Measurements from ENCODE around the gene VSTM4.

Gene VSTM4

DNA sequence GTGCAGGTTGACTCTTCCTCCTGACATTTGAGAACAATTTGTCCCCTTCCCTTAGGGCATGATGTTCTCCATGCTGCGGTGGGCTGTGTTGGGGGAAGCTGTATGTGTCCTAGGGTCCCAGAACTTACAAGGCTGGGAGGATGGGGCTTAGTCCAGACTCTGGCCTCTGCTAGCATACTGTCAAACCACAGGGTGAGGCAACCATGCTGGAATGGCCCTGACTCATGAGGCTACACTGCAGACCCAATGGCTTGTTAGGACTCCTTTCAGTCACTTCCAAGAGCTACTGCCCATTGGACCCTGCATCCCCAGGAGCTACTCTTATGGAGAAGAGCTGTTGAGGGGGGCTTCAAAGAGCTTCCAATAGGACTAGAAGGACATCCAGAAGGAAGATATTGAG, 38.6 kb upstream of the VSTM4 start:
- Histone ChIP-seq H3K27me3 (ENCODE audit: control insufficient read depth, insufficient read depth, low read length) (no peaks in the 10 kb centered on the region), H3K9ac (ENCODE audit: low read length) (no peak overlapping the region), H3K4me1 (ENCODE audit: control insufficient read depth, insufficient read depth, low read length) (no peaks in the 10 kb centered on the region), H3K4me3 (ENCODE audit: low read length) (no peak overlapping the region), H3K27ac (ENCODE audit: low read depth, low read length) (no peak overlapping the region), H3K36me3 (ENCODE audit: control insufficient read depth, insufficient read depth, low read length) (no peaks in the 10 kb centered on the region)

DNA sequence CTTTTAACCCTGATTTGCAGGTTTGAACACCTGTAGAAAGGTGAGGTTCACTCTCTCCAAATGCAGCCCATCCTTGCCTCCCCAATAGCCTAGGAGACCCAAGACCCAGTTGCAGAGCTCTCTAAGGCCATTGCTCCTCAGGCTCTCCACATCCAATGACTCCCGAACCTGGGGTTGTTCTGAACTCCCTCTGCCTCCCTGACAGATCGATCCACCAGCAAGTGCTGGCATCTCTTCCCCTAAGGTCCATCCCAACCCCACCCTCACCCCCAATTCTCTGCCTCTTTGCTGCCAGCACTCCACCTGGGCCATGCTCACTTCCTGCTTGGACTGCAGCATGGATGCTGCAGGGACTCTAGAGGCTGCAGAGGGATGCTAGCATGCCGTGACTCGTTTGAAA, 37.8 kb upstream of the VSTM4 start:
- Histone ChIP-seq H3K36me3 (ENCODE audit: control insufficient read depth, insufficient read depth, low read length) (no peaks in the 10 kb centered on the region), H3K9ac (ENCODE audit: low read length) (no peak overlapping the region), H3K27me3 (ENCODE audit: control insufficient read depth, insufficient read depth, low read length) (no peaks in the 10 kb centered on the region), H3K4me3 (ENCODE audit: low read length) (no peak overlapping the region), H3K4me1 (ENCODE audit: control insufficient read depth, insufficient read depth, low read length) (no peaks in the 10 kb centered on the region), H3K27ac (ENCODE audit: low read depth, low read length) (no peak overlapping the region)

DNA sequence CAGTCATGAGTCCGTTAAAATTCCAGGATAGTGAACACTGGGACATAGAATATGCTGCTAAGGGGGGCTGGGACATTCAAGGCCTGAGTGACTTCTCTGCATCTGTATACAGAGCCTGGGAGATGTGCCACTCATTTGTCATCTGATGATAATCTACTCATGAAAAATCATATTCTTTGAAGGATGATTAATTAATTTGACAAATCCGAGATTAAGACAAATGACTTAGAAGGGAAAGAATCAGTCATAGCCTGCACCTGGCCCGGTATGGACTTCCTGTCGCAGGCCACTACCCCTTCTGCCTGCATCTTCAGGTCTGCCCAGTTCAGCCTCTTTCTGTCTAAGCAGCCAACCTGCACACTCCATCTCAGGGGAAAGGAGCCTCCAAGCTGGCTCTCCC, 37.3 kb upstream of the VSTM4 start:
- no peaks in the 10 kb centered on the region for H3K36me3 ChIP-seq (ENCODE audit: control insufficient read depth, insufficient read depth, low read length)
- H3K9ac ChIP-seq (ENCODE audit: low read length), result no peak overlapping the region
- H3K27ac ChIP-seq (ENCODE audit: low read depth, low read length), result no peak overlapping the region
- no peak overlapping the region for H3K4me3 ChIP-seq (ENCODE audit: low read length)
- H3K27me3 ChIP-seq (ENCODE audit: control insufficient read depth, insufficient read depth, low read length), result no peaks in the 10 kb centered on the region
- H3K4me1 ChIP-seq (ENCODE audit: control insufficient read depth, insufficient read depth, low read length), result no peaks in the 10 kb centered on the region

DNA sequence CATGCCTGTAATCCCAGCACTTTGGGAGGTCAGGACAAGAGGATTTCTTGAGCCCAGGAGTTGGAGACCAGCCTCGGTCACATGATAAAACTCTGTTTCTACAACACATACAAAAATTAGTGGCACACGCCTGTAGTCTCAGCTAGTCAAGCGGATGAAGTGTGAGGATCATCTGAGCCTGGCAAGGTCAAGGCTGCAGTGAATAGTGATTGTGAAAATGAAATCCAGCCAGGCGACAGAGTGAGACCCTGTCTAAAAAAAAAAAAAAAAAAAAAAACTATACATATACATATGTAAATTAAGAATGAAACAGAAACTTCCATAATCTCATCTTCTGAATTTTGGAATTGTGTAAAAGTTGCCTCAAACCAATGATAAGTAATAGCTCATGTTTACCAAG, 36.7 kb upstream of the VSTM4 start:
- H3K36me3 ChIP-seq (ENCODE audit: control insufficient read depth, insufficient read depth, low read length), result no peaks in the 10 kb centered on the region
- no peak overlapping the region for H3K9ac ChIP-seq (ENCODE audit: low read length)
- H3K4me3 ChIP-seq (ENCODE audit: low read length), result no peak overlapping the region
- no peaks in the 10 kb centered on the region for H3K27me3 ChIP-seq (ENCODE audit: control insufficient read depth, insufficient read depth, low read length)
- H3K27ac ChIP-seq (ENCODE audit: low read depth, low read length), result no peak overlapping the region
- no peaks in the 10 kb centered on the region for H3K4me1 ChIP-seq (ENCODE audit: control insufficient read depth, insufficient read depth, low read length)

DNA sequence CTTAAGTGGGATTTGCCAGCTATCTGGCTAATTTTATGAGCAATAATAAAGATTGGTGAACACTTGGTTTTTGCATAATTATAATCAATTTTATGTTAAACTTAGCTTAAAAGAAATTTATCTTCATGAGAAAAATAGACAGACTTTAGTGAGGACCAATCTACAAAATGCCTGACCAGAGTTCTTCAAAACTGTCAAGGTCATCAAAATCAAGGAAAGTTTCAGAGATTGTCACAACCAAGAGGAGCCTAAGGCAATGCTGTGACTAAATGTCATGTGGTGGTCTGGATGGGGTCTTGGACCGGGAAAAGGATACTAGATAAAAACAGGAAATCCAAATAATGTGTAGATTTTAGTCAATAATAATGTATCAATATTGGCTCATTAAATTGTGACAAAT, 36.2 kb upstream of the VSTM4 start:
- H3K27ac ChIP-seq (ENCODE audit: low read depth, low read length), result no peak overlapping the region
- no peaks in the 10 kb centered on the region for H3K36me3 ChIP-seq (ENCODE audit: control insufficient read depth, insufficient read depth, low read length)
- H3K4me3 ChIP-seq (ENCODE audit: low read length), result no peak overlapping the region
- H3K9ac ChIP-seq (ENCODE audit: low read length), result no peak overlapping the region
- no peaks in the 10 kb centered on the region for H3K4me1 ChIP-seq (ENCODE audit: control insufficient read depth, insufficient read depth, low read length)
- H3K27me3 ChIP-seq (ENCODE audit: control insufficient read depth, insufficient read depth, low read length), result no peaks in the 10 kb centered on the region

DNA sequence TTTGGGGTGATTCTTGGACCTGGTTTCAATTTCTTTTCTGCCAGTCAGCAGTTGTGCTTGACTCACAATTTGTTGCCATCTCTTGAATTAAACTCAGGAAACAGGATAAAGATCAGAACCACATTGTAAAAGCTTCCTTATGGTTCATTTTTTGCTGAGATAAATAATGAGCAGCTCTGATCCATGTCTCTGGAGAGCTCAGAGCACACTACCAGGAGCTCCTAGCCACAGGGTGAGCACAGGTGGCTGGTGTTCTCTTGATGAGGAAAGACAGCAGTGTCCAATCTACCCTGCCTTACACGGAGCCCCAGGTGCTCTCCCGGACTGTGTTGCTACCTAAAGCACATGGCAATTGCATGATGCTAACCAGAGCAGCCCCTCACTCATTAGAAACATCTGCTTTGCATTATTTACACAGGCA, 35.7 kb upstream of the VSTM4 start:
- no peak overlapping the region for H3K9ac ChIP-seq (ENCODE audit: low read length)
- no peaks in the 10 kb centered on the region for H3K36me3 ChIP-seq (ENCODE audit: control insufficient read depth, insufficient read depth, low read length)
- no peaks in the 10 kb centered on the region for H3K27me3 ChIP-seq (ENCODE audit: control insufficient read depth, insufficient read depth, low read length)
- H3K4me1 ChIP-seq (ENCODE audit: control insufficient read depth, insufficient read depth, low read length), result no peaks in the 10 kb centered on the region
- no peak overlapping the region for H3K27ac ChIP-seq (ENCODE audit: low read depth, low read length)
- H3K4me3 ChIP-seq (ENCODE audit: low read length), result no peak overlapping the region

DNA sequence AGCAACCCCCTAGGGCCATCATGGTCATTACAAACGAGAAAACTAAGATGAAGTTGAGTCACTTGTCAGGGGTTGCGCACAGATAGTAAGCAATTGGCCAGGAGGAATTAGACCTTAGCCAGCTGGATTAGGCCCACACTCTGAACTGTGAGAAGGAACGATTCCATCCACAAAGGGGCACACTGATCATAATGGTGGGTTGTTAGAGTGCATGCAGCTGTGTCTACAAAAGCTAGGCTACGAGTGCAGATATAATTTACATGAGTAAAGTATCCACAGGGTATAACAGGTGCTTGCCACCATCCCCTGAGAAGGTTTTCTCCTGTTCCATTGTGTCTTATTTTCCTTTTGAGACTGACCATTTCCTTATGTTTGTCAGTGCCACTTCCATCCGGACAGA, 35.1 kb upstream of the VSTM4 start:
- no peak overlapping the region for H3K4me3 ChIP-seq (ENCODE audit: low read length)
- no peaks in the 10 kb centered on the region for H3K27me3 ChIP-seq (ENCODE audit: control insufficient read depth, insufficient read depth, low read length)
- H3K27ac ChIP-seq (ENCODE audit: low read depth, low read length), result no peak overlapping the region
- H3K4me1 ChIP-seq (ENCODE audit: control insufficient read depth, insufficient read depth, low read length), result no peaks in the 10 kb centered on the region
- no peak overlapping the region for H3K9ac ChIP-seq (ENCODE audit: low read length)
- H3K36me3 ChIP-seq (ENCODE audit: control insufficient read depth, insufficient read depth, low read length), result no peaks in the 10 kb centered on the region

DNA sequence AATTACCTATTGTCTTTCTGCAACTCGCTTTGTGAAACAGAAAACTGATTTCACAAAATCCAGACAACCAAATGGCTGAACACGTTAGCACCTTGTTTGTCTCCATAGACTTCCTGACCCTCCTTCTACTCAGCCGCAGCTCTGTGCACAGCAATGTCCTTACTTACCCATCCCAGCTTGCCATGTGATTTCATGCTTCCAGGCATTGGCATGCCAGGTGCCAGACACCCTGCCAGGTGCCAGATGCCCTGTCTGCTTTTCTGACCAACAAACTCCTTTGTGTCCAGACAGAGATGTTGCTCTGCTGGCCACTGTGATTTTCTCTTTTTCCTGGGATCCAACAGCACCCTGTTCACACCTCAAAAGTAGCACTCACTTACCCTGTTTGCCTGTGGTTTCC, 34.6 kb upstream of the VSTM4 start:
- Histone ChIP-seq H3K9ac (ENCODE audit: low read length) (no peak overlapping the region), H3K27me3 (ENCODE audit: control insufficient read depth, insufficient read depth, low read length) (no peaks in the 10 kb centered on the region), H3K36me3 (ENCODE audit: control insufficient read depth, insufficient read depth, low read length) (no peaks in the 10 kb centered on the region), H3K27ac (ENCODE audit: low read depth, low read length) (no peak overlapping the region), H3K4me3 (ENCODE audit: low read length) (no peak overlapping the region), H3K4me1 (ENCODE audit: control insufficient read depth, insufficient read depth, low read length) (no peaks in the 10 kb centered on the region)

DNA sequence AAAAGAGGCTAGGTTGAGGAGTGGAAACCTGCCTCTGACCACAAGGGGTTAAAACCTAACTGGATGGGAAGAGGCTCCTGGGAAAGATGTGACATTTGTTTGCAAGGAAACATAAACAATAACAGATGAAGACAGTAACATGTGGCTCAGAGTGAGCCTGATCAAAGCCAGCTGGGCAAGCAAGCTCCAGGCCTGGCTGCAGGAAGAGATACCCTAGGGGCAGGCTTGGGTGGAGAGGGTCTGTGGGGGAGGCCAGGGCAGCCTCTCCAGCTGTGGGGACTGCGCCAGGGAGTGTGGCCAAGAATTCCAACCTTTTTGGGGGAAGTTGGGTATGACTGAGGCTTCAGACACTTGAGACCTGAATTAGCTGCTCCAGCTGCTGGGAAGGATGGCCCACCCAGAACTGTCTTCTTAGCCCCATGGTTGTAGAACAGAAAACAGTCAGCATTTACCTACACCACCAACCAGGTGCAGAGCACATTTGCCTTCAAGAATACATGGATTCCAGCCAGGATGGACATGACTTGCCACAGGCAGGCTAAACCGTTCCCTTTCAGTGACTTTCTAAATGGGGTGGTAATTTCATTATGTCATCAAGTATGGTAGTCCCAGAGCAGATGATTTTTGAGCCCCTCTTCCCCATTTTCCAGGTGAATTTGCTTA, 28.9 kb upstream of the VSTM4 start:
- Histone ChIP-seq H3K27me3 (ENCODE audit: control insufficient read depth, insufficient read depth, low read length) (no peaks in the 10 kb centered on the region), H3K27ac (ENCODE audit: low read depth, low read length) (no peak overlapping the region), H3K36me3 (ENCODE audit: control insufficient read depth, insufficient read depth, low read length) (no peaks in the 10 kb centered on the region), H3K4me3 (ENCODE audit: low read length) (no peak overlapping the region), H3K4me1 (ENCODE audit: control insufficient read depth, insufficient read depth, low read length) (no peaks in the 10 kb centered on the region), H3K9ac (ENCODE audit: low read length) (no peak overlapping the region)

DNA sequence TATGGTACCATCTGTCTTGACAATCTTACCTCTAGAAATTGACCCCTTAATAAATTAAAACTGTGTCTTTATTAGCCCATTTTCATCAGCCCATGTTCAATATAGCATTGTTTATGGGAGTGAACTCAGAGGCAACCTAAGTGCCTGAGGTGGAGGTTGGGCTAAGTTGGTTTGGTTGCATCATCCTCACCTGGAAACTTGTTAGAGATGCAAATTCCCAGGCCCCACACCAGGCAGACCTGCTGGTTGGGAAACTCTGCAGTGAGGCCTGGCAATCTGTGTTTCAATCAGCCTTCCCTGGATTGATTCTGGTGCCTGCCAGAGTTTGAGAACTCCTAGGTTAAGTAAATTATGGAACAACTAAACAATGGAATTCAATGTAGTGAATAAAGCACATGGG, 27.9 kb upstream of the VSTM4 start:
- no peak overlapping the region for H3K4me3 ChIP-seq (ENCODE audit: low read length)
- H3K9ac ChIP-seq (ENCODE audit: low read length), result no peak overlapping the region
- no peaks in the 10 kb centered on the region for H3K27me3 ChIP-seq (ENCODE audit: control insufficient read depth, insufficient read depth, low read length)
- H3K27ac ChIP-seq (ENCODE audit: low read depth, low read length), result no peak overlapping the region
- no peaks in the 10 kb centered on the region for H3K36me3 ChIP-seq (ENCODE audit: control insufficient read depth, insufficient read depth, low read length)
- no peaks in the 10 kb centered on the region for H3K4me1 ChIP-seq (ENCODE audit: control insufficient read depth, insufficient read depth, low read length)

DNA sequence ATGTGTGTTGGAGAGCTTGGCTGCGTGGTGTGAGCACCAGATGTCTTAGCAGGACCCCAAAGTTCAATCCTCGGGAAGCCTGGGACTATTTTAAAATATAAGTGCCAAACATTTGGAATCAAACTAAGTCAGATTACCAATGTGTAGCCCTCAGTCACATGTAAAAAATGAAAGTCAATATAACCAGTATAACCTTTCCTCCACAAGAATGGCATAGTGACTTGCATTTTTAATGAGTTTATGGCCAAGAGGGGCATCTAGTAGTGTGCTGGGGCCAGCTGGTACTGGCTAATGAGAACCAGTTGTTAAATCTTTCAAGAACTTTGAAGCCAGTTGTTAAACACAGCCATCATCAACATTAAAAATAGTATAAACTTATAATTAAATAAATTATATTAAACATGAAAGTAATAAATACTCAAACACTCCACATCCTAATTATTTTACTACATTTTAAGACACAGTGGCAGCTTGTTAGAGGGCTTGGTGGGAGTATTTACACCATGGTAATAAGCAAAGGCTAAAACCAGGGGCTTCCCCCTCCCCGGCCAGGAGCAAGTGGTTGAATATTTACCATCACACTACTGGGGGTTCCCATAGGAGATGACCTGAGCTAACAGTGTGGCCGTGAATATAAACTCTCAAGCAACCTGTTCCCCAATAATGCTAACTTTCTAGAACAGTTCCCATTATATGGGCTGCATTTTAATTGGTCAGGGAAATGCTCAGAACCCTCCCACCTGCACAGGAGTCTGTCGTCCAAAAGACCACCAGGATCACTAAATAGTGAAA, 26.4 kb upstream of the VSTM4 start:
- no peaks in the 10 kb centered on the region for H3K27me3 ChIP-seq (ENCODE audit: control insufficient read depth, insufficient read depth, low read length)
- no peak overlapping the region for H3K4me3 ChIP-seq (ENCODE audit: low read length)
- no peak overlapping the region for H3K27ac ChIP-seq (ENCODE audit: low read depth, low read length)
- H3K4me1 ChIP-seq (ENCODE audit: control insufficient read depth, insufficient read depth, low read length), result no peaks in the 10 kb centered on the region
- no peak overlapping the region for H3K9ac ChIP-seq (ENCODE audit: low read length)
- H3K36me3 ChIP-seq (ENCODE audit: control insufficient read depth, insufficient read depth, low read length), result no peaks in the 10 kb centered on the region

DNA sequence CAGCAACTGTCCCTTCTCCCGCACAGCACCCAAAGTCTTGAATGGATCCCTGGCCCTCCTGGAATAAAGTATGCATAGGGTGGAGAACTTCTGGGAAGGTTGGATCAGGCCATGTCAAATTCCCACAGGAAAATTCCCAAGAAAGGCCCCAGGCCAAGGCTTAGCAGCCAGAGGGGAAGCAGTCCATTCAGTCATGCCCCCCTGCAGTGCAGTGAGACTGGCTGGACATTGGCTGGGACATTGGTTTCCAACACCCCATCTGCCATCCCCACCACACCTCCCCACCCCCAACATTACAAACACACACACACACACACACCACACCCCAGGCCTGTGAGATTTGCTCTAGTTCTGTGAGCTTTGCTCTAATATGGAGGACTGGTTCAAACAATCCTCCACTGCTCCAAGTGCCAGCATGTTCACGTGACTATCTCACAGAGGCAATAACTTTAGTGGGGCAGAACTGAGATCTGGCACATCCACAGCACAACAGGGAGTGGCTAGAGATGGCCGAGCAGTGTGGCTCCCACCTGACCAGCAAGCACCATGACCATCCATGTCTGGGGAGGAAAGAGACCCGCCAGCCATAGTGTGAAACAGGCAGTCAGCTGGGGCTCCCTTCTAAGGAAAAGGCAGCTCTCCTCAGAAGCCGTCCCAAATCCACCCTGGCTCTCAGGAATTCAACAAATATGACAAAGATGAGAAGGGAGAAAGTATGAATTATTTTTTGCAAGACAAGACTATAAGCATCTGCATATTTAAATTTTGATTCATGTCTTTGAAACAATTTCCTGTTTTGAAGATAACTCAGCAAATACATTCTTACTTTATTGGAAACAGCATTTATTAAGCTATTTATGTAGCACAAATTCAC, 25.2 kb upstream of the VSTM4 start:
- no peak overlapping the region for H3K4me3 ChIP-seq (ENCODE audit: low read length)
- no peaks in the 10 kb centered on the region for H3K36me3 ChIP-seq (ENCODE audit: control insufficient read depth, insufficient read depth, low read length)
- H3K9ac ChIP-seq (ENCODE audit: low read length), result no peak overlapping the region
- H3K27me3 ChIP-seq (ENCODE audit: control insufficient read depth, insufficient read depth, low read length), result no peaks in the 10 kb centered on the region
- H3K27ac ChIP-seq (ENCODE audit: low read depth, low read length), result no peak overlapping the region
- no peaks in the 10 kb centered on the region for H3K4me1 ChIP-seq (ENCODE audit: control insufficient read depth, insufficient read depth, low read length)
